MM.1S (cell line): ENCODE measurements around the gene SNTG2.

Experiments used
- CTCF ChIP-seq: fragments of 300-600 bp; sonication (generic); IDR thresholded peaks from 2 replicates; pipeline ENCODE4 v1.5.1; 2016; ENCODE audit warnings: antibody characterized with exemption, low read length, mixed read lengths
- EZH2 ChIP-seq: fragments of 300-600 bp; sonication (generic); optimal IDR thresholded peaks from 2 replicates; pipeline ENCODE3; 2017; ENCODE audit warnings: low read depth, mild to moderate bottlenecking, antibody characterized with exemption, low read length, mixed read lengths

DNA sequence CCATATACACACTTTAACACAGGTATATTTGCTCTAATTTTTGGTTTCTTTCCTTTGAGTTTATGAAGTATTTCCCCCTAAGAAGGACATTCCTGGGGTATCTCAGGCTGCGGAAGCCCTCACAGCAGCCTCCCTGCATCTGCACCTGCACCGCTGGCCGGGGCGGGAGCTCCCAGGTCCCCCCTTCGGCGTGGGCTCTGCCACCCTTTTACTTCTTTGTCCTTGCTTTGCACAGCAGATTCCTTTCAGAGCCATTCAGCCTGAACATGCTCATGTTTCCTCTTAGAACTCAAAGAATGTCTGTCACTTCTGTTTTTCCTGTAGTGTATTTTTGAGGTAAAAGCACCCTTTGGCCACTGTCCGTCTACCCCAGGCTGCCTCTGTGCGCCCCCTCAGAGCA lies 146.5 kb downstream of the SNTG2 start:
- TF ChIP-seq EZH2 (no peak), CTCF (no peak)
